ENCODE results near the gene RNF144A. TPM values are rescaled to one million over a fixed set of nuclear protein-coding genes. Genes with fewer than 3 reads are reported as not detected.

The RNF144A gene
- total and polyA plus RNA-seq, 10 of the 15 experiments (the other 5 are each of a cell fraction or from before 2014, with no cell fraction given), result 0.02 to 12.1 (median 0.48) TPM; not detected in 1

DNA sequence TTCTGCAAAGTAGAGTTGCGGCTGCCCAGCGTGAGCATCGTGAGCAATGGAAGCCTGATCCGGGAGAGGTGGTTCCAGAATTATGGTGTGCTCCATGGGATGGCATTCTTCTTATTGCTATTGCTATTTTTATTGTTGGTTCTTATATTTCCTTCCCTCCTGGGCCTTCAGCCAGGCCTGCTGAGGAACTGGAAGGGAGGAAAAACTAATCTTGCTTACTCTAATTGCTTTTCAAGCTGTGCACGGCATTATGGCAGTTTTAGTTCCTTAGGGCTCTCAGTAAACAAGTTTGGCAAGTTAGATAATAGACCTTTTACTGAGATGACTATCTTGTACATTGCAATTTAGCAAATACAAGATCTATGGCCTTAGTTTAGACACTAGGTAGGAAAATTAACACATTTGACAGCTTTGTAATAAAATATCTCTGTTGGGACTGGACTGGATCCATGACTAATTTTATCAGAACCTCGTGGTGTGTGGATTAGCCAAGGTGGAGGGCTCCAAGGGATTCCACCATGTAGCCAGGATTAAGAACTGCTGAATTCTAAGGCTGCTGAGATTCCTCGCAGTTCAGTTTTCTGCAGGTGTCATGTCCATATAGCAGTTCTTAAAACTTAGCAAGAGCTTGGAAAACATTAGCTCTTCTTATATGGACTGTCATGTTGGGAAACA is 33.6 kb upstream of the RNF144A start (continued):
- TF ChIP-seq, protein P1, sequence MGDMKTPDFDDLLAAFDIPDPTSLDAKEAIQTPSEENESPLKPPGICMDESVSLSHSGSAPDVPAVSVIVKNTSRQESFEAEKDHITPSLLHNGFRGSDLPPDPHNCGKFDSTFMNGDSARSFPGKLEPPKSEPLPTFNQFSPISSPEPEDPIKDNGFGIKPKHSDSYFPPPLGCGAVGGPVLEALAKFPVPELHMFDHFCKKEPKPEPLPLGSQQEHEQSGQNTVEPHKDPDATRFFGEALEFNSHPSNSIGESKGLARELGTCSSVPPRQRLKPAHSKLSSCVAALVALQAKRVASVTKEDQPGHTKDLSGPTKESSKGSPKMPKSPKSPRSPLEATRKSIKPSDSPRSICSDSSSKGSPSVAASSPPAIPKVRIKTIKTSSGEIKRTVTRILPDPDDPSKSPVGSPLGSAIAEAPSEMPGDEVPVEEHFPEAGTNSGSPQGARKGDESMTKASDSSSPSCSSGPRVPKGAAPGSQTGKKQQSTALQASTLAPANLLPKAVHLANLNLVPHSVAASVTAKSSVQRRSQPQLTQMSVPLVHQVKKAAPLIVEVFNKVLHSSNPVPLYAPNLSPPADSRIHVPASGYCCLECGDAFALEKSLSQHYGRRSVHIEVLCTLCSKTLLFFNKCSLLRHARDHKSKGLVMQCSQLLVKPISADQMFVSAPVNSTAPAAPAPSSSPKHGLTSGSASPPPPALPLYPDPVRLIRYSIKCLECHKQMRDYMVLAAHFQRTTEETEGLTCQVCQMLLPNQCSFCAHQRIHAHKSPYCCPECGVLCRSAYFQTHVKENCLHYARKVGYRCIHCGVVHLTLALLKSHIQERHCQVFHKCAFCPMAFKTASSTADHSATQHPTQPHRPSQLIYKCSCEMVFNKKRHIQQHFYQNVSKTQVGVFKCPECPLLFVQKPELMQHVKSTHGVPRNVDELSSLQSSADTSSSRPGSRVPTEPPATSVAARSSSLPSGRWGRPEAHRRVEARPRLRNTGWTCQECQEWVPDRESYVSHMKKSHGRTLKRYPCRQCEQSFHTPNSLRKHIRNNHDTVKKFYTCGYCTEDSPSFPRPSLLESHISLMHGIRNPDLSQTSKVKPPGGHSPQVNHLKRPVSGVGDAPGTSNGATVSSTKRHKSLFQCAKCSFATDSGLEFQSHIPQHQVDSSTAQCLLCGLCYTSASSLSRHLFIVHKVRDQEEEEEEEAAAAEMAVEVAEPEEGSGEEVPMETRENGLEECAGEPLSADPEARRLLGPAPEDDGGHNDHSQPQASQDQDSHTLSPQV (IDR thresholded peaks at IDR 0.05), result no peak

GRCh38 chr2:6885551-6885950 is 31.7 kb upstream of the RNF144A start:
- ChIA-PET POLR2A (no interaction called here), RAD21 (ENCODE audit: unreplicated experiment) (no interaction called here), SMC1A (ENCODE audit: uncharacterized antibody, unreplicated experiment) (interaction anchor here (2.0 kb wide), 1 partner anchor 11 kb away, joined by 6 read pairs; no protein-coding TSS in a partner anchor), CTCF (interaction anchor here (0.6 to 1.5 kb wide), 4 partner anchors 8 to 159 kb away, joined by 3 to 5 read pairs (median 3); no protein-coding TSS in a partner anchor)
- no peaks in the 10 kb centered on the region; the same call in 1 of the 2 replicates for H3K79me2 ChIP-seq (ENCODE audit: control insufficient read depth, insufficient read depth, low read length)
- FAIRE-seq, result no peak
- H3K4me2 ChIP-seq (ENCODE audit: control insufficient read depth, insufficient read depth), result no peak overlapping the region
- H3K4me3 ChIP-seq, result no peak overlapping the region
- H2AFZ ChIP-seq (ENCODE audit: control insufficient read depth, low read depth, low read length), result no peak overlapping the region
- BruUV-seq (replicated peaks), result no TSS peak
- in situ Hi-C loops (cut with MboI), result no loop called here
- no peaks in the 10 kb centered on the region for H4K20me1 ChIP-seq (ENCODE audit: control insufficient read depth, insufficient read depth)
- H3K27ac ChIP-seq (ENCODE audit: control insufficient read depth, insufficient read depth), result no peak overlapping the region
- no peak for DNase-seq (ENCODE audit: low read depth, low spot score)
- peaks cover 0 to 2% of the 10 kb centered on the region in 2 experiments; a peak in 1 of 4 replicates for H3K27me3 ChIP-seq (replicated peaks in 1 of 2; ENCODE audit: control insufficient read depth in 2 of 2, insufficient read depth in 2 of 2, low read length in 1 of 2)
- H3K4me1 ChIP-seq (ENCODE audit: control insufficient read depth, insufficient read depth, low read length), result no peaks in the 10 kb centered on the region
- intact Hi-C loops (cut with micrococcal nuclease; ENCODE audit: unreplicated experiment), result no loop called here
- H3K9me3 ChIP-seq (replicated peaks; ENCODE audit: control insufficient read depth, insufficient read depth, low read length), result no peaks in the 10 kb centered on the region
- WGBS (ENCODE audit: insufficient coverage, insufficient replicate concordance, low lambda C conversion rate, missing lambda C conversion rate), result 54% methylated on average over 2 of the region's 2 CpGs
- no peak for ATAC-seq
- H3K9ac ChIP-seq (ENCODE audit: control insufficient read depth, insufficient read depth, low read length), result no peak overlapping the region
- no peaks in the 10 kb centered on the region for H3K36me3 ChIP-seq (ENCODE audit: control insufficient read depth in 2 of 2, insufficient read depth in 2 of 2, low read length in 1 of 2)
- TF ChIP-seq ZNF622 (IDR thresholded peaks at IDR 0.05), result no peak
- no peak for TF ChIP-seq EP300 (IDR thresholded peaks at IDR 0.05; ENCODE audit: borderline replicate concordance in 1 of 2, control insufficient read depth in 1 of 2, low read depth in 2 of 2, low read length in 2 of 2)
- TF ChIP-seq ZBTB40 (IDR thresholded peaks at IDR 0.05; ENCODE audit: borderline replicate concordance), result no peak
- no peak for TF ChIP-seq RBBP5 (conservative IDR thresholded peaks at IDR 0.05)
- TF ChIP-seq HDAC6 (IDR thresholded peaks at IDR 0.05; ENCODE audit: unreplicated experiment), result no peak
- TF ChIP-seq FOXK2 (IDR thresholded peaks at IDR 0.05), result no peak
- TF ChIP-seq BHLHE40 (IDR thresholded peaks at IDR 0.05; ENCODE audit: borderline replicate concordance in 1 of 2, low read depth in 2 of 2, low read length in 1 of 2), result no peak
- TF ChIP-seq ASH2L (IDR thresholded peaks at IDR 0.05; ENCODE audit: borderline replicate concordance, low read depth), result no peak
- TF ChIP-seq, protein P2, sequence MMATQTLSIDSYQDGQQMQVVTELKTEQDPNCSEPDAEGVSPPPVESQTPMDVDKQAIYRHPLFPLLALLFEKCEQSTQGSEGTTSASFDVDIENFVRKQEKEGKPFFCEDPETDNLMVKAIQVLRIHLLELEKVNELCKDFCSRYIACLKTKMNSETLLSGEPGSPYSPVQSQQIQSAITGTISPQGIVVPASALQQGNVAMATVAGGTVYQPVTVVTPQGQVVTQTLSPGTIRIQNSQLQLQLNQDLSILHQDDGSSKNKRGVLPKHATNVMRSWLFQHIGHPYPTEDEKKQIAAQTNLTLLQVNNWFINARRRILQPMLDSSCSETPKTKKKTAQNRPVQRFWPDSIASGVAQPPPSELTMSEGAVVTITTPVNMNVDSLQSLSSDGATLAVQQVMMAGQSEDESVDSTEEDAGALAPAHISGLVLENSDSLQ (IDR thresholded peaks at IDR 0.05), result no peak
- TF ChIP-seq SREBF1 (IDR thresholded peaks at IDR 0.05; ENCODE audit: low read length), result no peak
- TF ChIP-seq ZNF217 (IDR thresholded peaks at IDR 0.05), result no peak
